Measurements from ENCODE around the gene OR5D18. TPM values are rescaled to one million over a fixed set of nuclear protein-coding genes. Genes with fewer than 3 reads are reported as not detected.
"Not testable (repeated sequence)": the region's sequence is repeated elsewhere in the genome, so short reads cannot be mapped to it uniquely, and the experiment has no call there.

OR5D18 gene
- total and polyA plus RNA-seq, 11 donors, result not detected

- H3K4me1 ChIP-seq, result no peaks in the 10 kb centered on the region
- H3K4me3 ChIP-seq, result no peak overlapping the region
- H3K9me3 ChIP-seq, result no peaks in the 10 kb centered on the region
- ATAC-seq, result no peak
- DNase-seq, result no peak
- no peaks in the 10 kb centered on the region for H3K36me3 ChIP-seq
- 4 to 25% (median 8%) methylated on average over 1 of the region's 1 CpG for WGBS, 4 donors
- H3K27ac ChIP-seq, result no peak overlapping the region
- no peaks in the 10 kb centered on the region for H3K27me3 ChIP-seq
- intact Hi-C loops (cut with DNase I), result no loop called here
- TF ChIP-seq POLR2A (IDR thresholded peaks at IDR 0.05) (no peak), CTCF (IDR thresholded peaks at IDR 0.05) (no peak)
These were observed 35.3 kb downstream of the OR5D18 start for GRCh38 chr11:55854704-55855103.

GRCh38 chr11:55867354-55867753, 47.9 kb downstream of the OR5D18 start:
- H3K4me3 ChIP-seq; H3K27ac ChIP-seq; H3K4me1 ChIP-seq; intact Hi-C loops (cut with DNase I); ATAC-seq; H3K27me3 ChIP-seq; H3K36me3 ChIP-seq; DNase-seq; H3K9me3 ChIP-seq: not testable (repeated sequence)
- WGBS, 4 donors, result 77 to 81% (median 78%) methylated on average over 4 of the region's 4 CpGs

Other genes starting within 250 kb of the OR5D18 start
- gene OR4C16, start 247.5 kb upstream of the OR5D18 start, total RNA-seq, result not detected
- gene OR4C16, start 247.5 kb upstream of the OR5D18 start, polyA plus RNA-seq, result not detected
- gene OR4C11, start 212.0 kb upstream of the OR5D18 start, total RNA-seq, result not detected
- not detected for gene OR4C11, start 212.0 kb upstream of the OR5D18 start, polyA plus RNA-seq
- gene OR4P4, start 184.5 kb upstream of the OR5D18 start, total RNA-seq, result not detected
- not detected for gene OR4P4, start 184.5 kb upstream of the OR5D18 start, polyA plus RNA-seq
- gene OR4S2, start 171.3 kb upstream of the OR5D18 start, total RNA-seq, result not detected
- not detected for gene OR4S2, start 171.3 kb upstream of the OR5D18 start, polyA plus RNA-seq
- gene OR4C6, start 157.4 kb upstream of the OR5D18 start, total RNA-seq, result not detected
- gene OR4C6, start 157.4 kb upstream of the OR5D18 start, polyA plus RNA-seq, result not detected
- gene OR5D13, start 46.2 kb upstream of the OR5D18 start, total RNA-seq, result not detected
- not detected for gene OR5D13, start 46.2 kb upstream of the OR5D18 start, polyA plus RNA-seq
- not detected for gene OR5D14, start 24.1 kb upstream of the OR5D18 start, total RNA-seq
- not detected for gene OR5D14, start 24.1 kb upstream of the OR5D18 start, polyA plus RNA-seq
- not detected for gene OR5L1, start 8.3 kb upstream of the OR5D18 start, total RNA-seq
- gene OR5L1, start 8.3 kb upstream of the OR5D18 start, polyA plus RNA-seq, result not detected
- gene OR5L2, start 7.6 kb downstream of the OR5D18 start, total RNA-seq, result not detected
- gene OR5L2, start 7.6 kb downstream of the OR5D18 start, polyA plus RNA-seq, result not detected
- not detected for gene OR5D16, start 19.1 kb downstream of the OR5D18 start, total RNA-seq
- not detected for gene OR5D16, start 19.1 kb downstream of the OR5D18 start, polyA plus RNA-seq
- not detected for gene TRIM51, start 63.7 kb downstream of the OR5D18 start, total RNA-seq
- not detected for gene TRIM51, start 63.7 kb downstream of the OR5D18 start, polyA plus RNA-seq
- gene OR5W2, start 95.0 kb downstream of the OR5D18 start, total RNA-seq, result not detected
- not detected for gene OR5W2, start 95.0 kb downstream of the OR5D18 start, polyA plus RNA-seq
- not detected for gene OR5I1, start 116.8 kb downstream of the OR5D18 start, total RNA-seq
- gene OR5I1, start 116.8 kb downstream of the OR5D18 start, polyA plus RNA-seq, result not detected
- gene OR10AG1, start 150.3 kb downstream of the OR5D18 start, total RNA-seq, result not detected
- gene OR10AG1, start 150.3 kb downstream of the OR5D18 start, polyA plus RNA-seq, result not detected
- gene OR5F1, start 175.0 kb downstream of the OR5D18 start, total RNA-seq, result not detected
- not detected for gene OR5F1, start 175.0 kb downstream of the OR5D18 start, polyA plus RNA-seq
- gene OR5AS1, start 208.0 kb downstream of the OR5D18 start, total RNA-seq, result not detected
- not detected for gene OR5AS1, start 208.0 kb downstream of the OR5D18 start, polyA plus RNA-seq

All from heart left ventricle (tissue), 16 donors.